HG03520 (cell line): Measurements from ENCODE around the gene SDHB.

Experiments used
- ATAC-seq: cut with Tn5 transposase; IDR thresholded peaks from one replicate; pipeline ENCODE4 v1.9.1; 2021; ENCODE audit warnings: mild to moderate bottlenecking, moderate library complexity; ENCODE audit not compliant: unreplicated experiment

Gene SDHB

DNA sequence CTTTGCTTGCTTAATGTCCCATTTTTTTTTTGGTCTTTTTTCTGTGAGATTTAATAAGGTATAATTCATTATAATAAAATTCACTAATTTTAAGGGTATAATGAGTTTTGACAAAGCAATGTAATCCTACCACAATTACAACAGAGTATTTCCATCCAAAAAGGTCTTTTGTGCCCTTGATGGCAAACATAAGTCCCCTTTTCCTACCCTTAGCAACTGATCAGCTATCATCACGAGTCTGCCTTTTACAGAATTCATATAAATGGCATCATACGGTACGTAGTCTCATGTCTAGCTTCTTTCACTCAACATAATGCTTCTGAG lies 7.5 kb downstream of the SDHB start:
- no peak for ATAC-seq

GRCh38 chr1:17045634-17046333 lies 8.0 kb downstream of the SDHB start:
- no peak for ATAC-seq

DNA sequence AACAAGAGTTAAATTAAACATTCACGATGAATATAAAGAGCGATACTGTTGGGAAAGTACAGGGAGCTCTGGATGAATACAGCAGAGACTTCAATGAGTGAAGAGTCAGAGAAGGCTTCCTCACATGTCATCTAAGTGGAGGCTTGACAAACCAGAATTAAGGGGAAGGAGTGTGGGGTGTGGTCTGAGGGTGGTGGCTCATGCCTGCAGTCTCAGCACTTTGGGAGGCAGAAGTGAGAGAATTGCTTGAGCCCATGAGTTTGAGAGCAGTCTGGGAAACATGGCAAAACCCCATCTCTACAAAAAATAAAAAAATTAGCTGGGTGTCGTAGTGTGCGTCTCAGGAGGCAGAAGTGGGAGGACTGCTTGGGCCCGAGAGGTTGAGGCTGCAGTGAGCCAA lies 8.7 kb downstream of the SDHB start:
- ATAC-seq: no peak

DNA sequence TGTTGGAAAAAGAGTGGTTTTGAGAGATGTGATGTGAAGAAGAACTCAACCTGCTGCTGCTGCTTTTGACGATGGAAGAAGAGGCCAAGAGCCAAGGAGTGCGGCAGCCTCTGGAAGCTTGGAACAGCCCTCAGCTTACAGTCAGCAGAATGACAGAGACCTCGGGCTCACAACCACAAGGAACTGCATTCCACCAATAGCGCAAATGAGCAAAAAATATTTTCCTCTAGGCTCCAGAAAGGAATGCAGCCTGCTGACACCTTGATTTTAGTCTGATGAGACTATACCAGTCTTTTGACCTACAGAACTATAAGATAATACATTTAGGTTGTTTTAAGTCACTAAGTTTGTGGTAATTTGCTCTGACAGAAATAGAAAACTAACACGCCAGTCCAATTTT lies 10.2 kb downstream of the SDHB start:
- no peak for ATAC-seq

- ATAC-seq: no peak
Measured at GRCh38 chr1:17040135-17040534, 13.7 kb downstream of the SDHB start.

- ATAC-seq: no peak
Measured at GRCh38 chr1:17039522-17039921, 14.3 kb downstream of the SDHB start.

GRCh38 chr1:17033481-17033880 lies 20.4 kb downstream of the SDHB start:
- no peak for ATAC-seq

DNA sequence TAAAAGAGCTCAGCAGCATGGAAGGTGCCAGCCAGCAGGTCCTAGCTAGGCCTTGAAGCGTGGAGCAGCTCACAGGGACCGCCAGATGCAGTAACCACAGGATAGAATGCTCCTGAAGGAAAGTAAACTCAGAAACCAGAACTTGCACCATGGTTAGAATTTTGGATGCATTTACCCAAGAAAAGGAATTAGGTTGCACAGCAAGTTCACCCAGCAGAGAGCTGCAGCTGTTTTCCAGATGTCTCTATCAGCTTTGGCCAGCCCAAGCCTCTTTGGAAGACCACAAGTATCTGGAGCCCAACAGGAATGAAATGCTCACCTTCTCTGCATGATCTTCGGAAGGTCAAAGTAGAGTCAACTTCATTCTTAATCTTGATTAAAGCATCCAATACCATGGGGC lies 21.1 kb downstream of the SDHB start:
- no peak for ATAC-seq

DNA sequence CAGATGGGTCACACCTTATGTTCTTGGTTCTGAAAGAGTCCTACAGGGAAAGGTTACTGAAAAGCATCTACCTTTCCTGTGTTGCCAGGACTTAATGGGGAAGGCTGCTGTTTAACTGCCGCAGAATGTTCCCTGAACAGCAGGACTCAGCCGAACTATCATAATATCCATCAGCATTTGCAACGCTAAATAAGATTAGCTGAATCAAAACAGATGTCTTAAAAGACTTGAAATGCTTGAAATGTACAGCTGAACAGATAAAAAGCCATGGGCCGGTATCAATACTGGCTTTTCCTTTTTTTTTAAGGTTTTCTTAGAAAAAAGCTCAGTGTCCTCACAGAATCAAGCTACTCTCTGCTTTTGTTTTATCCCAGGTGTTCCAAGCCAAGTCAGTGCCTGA lies 22.4 kb downstream of the SDHB start:
- no peak for ATAC-seq

GRCh38 chr1:17030206-17030605 lies 23.6 kb downstream of the SDHB start:
- ATAC-seq: no peak

DNA sequence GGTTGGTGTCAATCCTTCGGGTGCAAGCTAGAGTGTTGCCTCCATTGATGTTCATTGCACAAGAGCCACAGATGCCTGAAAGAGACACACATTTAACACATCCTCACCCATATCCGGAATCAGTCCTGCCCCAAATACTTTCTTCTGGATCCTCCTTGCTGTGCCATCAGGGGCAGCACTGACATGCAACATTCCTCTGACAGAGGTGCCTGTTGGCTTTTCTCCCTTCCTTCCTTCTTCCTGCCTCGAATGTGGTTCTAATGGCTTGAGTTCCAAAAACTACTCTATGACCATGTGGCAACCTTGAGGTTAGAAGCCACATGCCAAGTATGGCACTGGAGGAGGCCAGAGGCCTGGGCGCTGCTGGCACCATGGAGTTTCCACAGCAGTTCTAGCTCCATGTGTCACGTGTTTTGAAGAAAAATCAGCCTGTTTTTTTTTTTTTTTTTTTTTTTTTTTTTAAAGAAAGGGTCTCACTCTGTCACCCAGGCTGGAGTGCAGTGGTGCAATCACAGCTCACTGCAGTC lies 25.1 kb downstream of the SDHB start:
- no peak for ATAC-seq

DNA sequence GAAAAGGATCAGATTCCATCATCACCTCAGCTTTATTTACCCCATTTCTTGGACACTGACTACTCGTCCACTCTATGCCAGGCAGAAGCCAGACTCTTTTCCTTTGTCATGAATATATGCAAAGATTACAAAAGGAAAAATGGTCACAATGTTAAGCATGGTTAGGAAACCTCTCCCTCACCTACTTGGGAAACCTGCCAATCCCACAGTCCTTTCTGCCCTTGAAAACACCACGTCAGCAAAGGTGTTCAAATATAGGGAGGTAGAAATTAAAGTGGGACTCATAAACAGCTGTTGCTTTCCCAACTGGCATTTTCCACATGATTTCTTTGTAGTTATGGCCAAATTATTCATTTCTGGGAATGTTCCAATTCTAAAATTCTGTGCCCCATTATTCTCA lies 25.9 kb downstream of the SDHB start:
- no peak for ATAC-seq

DNA sequence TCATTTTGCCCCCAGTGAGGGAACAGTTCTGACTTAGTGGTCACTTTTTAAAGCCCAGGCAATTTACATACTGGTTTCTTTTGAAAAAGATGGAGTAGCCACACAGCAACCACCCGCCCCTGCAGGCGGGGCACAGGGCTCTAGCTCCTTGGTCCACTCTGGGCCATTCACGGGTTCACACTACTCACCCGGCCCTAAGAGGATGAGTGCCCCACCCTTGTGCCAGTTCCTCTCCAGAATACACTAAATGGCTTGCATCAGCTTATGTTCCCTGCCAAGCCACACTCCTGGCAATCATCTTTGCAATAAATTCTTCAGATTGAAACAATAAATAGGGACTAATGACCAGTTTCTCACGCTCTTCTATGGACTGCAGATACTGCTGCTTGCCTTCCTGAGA lies 26.4 kb downstream of the SDHB start:
- no peak for ATAC-seq

DNA sequence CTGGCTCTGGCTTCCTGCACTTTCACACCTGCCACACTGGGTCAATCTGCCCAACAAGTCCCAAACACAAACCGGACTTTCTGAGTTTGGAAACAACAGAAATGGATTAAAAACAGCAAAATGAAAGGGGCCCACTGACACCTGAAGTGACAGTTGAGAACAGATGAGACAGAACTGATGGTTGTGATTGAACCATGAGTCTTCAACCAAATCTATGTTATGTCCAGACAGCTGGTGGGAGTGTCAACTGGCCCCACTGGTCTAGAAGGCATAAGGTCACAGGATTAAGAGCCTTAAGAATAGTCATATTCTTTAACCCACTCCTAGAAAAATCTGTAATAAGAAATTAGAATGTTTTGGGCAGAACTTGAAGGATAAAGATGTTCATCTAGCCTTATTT lies 29.1 kb downstream of the SDHB start:
- no peak for ATAC-seq

GRCh38 chr1:17023573-17023972 lies 30.3 kb downstream of the SDHB start:
- ATAC-seq: no peak

GRCh38 chr1:17023102-17023501 lies 30.7 kb downstream of the SDHB start:
- ATAC-seq: no peak

GRCh38 chr1:17021896-17022295 lies 31.9 kb downstream of the SDHB start:
- no peak for ATAC-seq

DNA sequence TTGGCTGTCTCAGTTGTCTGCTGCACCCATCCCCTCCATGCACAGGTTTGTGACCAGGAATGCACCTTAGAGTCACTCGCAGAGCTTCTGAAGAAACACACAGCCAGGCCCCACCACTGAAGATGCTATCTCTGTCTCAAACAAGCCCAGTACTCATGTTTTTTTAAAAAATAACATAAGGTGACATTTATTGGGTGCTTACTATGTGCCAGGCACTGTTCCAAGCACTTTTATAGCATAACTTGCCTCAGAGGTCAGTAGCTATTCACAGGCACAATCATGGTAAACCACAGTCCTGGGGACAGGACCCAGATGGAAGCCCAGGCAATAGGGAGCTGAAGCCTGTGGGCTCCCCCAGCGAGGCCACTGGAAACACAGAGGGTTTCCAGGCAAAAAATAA lies 33.3 kb downstream of the SDHB start:
- ATAC-seq: no peak

GRCh38 chr1:17018849-17019248 lies 35.0 kb downstream of the SDHB start:
- no peak for ATAC-seq

GRCh38 chr1:17017435-17017834 lies 36.4 kb downstream of the SDHB start:
- no peak for ATAC-seq

GRCh38 chr1:17016317-17016661 lies 37.5 kb downstream of the SDHB start:
- ATAC-seq: no peak

GRCh38 chr1:17014671-17015567 lies 38.9 kb downstream of the SDHB start:
- no peak for ATAC-seq
